Fibroblast of lung (primary cell): ENCODE measurements around the gene MEIS2. TPM values are rescaled to one million over a fixed set of nuclear protein-coding genes. Genes with fewer than 3 reads are reported as not detected.

Experiments used
- DNase-seq, 2 donors: peaks; one replicate each; pipeline versions ENCODE4 v3.0.0 to v3.0.0-alpha.2; 2010; ENCODE audit warnings: low read depth in 2 of 2
- H2AFZ ChIP-seq: 2 replicates; pipeline ENCODE4 v1.5.1; 2012; ENCODE audit warnings: low read length, control low read depth, inconsistent platforms
- H3K27ac ChIP-seq: 2 replicates; pipeline ENCODE4 v1.5.1; 2011; ENCODE audit warnings: low read length, control low read depth; ENCODE audit not compliant: insufficient read depth
- H3K27me3 ChIP-seq: 2 replicates; pipeline ENCODE4 v1.5.1; 2011; ENCODE audit warnings: mild to moderate bottlenecking, low read length; ENCODE audit not compliant: control insufficient read depth, insufficient read depth
- H3K36me3 ChIP-seq: 2 replicates; pipeline ENCODE4 v1.5.1; 2011; ENCODE audit warnings: low read length; ENCODE audit not compliant: control insufficient read depth, insufficient read depth
- H3K4me1 ChIP-seq: 2 replicates; pipeline ENCODE4 v1.5.1; 2011; ENCODE audit warnings: low read length; ENCODE audit not compliant: control insufficient read depth, insufficient read depth; ENCODE audit errors: extremely low read depth
- H3K4me2 ChIP-seq: 2 replicates; pipeline ENCODE4 v1.5.1; 2011; ENCODE audit warnings: low read length, control low read depth; ENCODE audit not compliant: insufficient read depth; ENCODE audit errors: extremely low read depth
- H3K4me3 ChIP-seq, 4 experiments: fragments of 200-600 bp in 1 of 4; sonication (generic) in 1 of 4; replicated peaks in 1 of 4; 2 replicates each; pipeline ENCODE4 v1.5.1; 2011 to 2016; ENCODE audit warnings: low read length in 4 of 4, low read depth in 3 of 4, mild to moderate bottlenecking in 3 of 4, control low read depth in 2 of 4, inconsistent platforms in 1 of 4, mixed read lengths in 1 of 4; ENCODE audit not compliant: insufficient read depth in 1 of 4; ENCODE audit errors: control extremely low read depth in 1 of 4
- H3K79me2 ChIP-seq: 2 replicates; pipeline ENCODE4 v1.5.1; 2012; ENCODE audit warnings: mild to moderate bottlenecking, low read length, inconsistent platforms; ENCODE audit not compliant: control insufficient read depth, insufficient read depth
- H3K9ac ChIP-seq: 2 replicates; pipeline ENCODE4 v1.5.1; 2011; ENCODE audit warnings: mild to moderate bottlenecking, low read length, control low read depth; ENCODE audit not compliant: insufficient read depth
- H3K9me3 ChIP-seq: 2 replicates; pipeline ENCODE4 v1.5.1; 2012; ENCODE audit warnings: low read depth, low read length; ENCODE audit not compliant: control insufficient read depth, insufficient read depth
- H4K20me1 ChIP-seq: 2 replicates; pipeline ENCODE4 v1.5.1; 2011; ENCODE audit warnings: low read length; ENCODE audit not compliant: control insufficient read depth, insufficient read depth; ENCODE audit errors: extremely low read depth
- CTCF ChIP-seq, 2 donors: IDR thresholded peaks in 1 of 2; conservative IDR thresholded peaks in 1 of 2; 1 replicate in 1 of 2; 2 replicates in 1 of 2; pipeline ENCODE4 v1.5.1; 2011 to 2012; ENCODE audit warnings: low read length in 2 of 2, control low read depth in 1 of 2, inconsistent platforms in 1 of 2, low read depth in 1 of 2, mild to moderate bottlenecking in 1 of 2
- EZH2 ChIP-seq: IDR thresholded peaks from 2 replicates; pipeline ENCODE4 v1.5.1; 2012; ENCODE audit warnings: low read length, control low read depth, mild to moderate bottlenecking; ENCODE audit errors: missing control alignments
- polyA plus RNA-seq, 2 donors: library from polyadenylated mRNA; depleted of rRNA in 1 of 2; stranded (reverse) in 1 of 2; unstranded in 1 of 2; fragments of >200 nt; gene quantifications; 2 replicates each; pipeline ENCODE4 v1.2.1, GENCODE V29; 2011 to 2012; ENCODE audit warnings: missing spikeins in 1 of 2
- total RNA-seq: library from RNA; depleted of rRNA; stranded (reverse); fragments of >200 nt; gene quantifications from 2 replicates; pipeline ENCODE4 v1.2.1, GENCODE V29; 2014

The MEIS2 gene
- total and polyA plus RNA-seq, 2 donors (not counting 1 experiment from before 2014, with no cell fraction given) = 31.0 to 37.1 TPM

DNA sequence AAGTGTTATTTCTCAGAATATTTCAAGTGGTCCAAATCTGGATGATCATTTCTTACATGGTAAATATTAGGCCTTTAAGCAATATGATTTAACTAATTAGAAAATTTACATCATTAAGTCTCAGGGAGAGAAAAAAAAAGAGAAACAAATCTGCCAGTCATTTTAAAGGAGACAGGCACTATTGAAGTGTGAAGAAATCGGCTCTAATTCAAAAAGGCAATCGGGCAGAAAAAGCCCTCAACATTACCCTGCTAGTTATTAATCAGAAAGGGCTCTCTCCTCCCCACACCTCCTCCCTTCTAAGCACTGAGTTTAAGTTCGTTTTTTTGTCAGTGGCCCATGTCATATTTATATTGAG lies 215.9 kb downstream of the MEIS2 start:
- H3K9ac ChIP-seq = no peak overlapping the region
- TF ChIP-seq EZH2 (no peak), CTCF (conservative IDR thresholded peaks at IDR 0.05 in 1 of 2, IDR thresholded peaks at IDR 0.05 in 1 of 2; ENCODE audit: low read depth in 1 of 2, low read length in 2 of 2) (no peak)
- no peak overlapping the region for H2AFZ ChIP-seq
- H3K9me3 ChIP-seq = no peaks in the 10 kb centered on the region
- peak in 1 of 2 donors; percentile 24 for DNase-seq
- H3K4me2 ChIP-seq = no peak overlapping the region
- H3K4me3 ChIP-seq = no peak overlapping the region
- no peaks in the 10 kb centered on the region for H3K79me2 ChIP-seq
- H4K20me1 ChIP-seq = no peaks in the 10 kb centered on the region
- H3K27me3 ChIP-seq = peaks cover 46% of the 10 kb centered on the region
- H3K36me3 ChIP-seq = no peaks in the 10 kb centered on the region
- H3K27ac ChIP-seq = no peak overlapping the region
- H3K4me1 ChIP-seq = peaks cover 3% of the 10 kb centered on the region

GRCh38 chr15:36883713-36884517 lies 216.4 kb downstream of the MEIS2 start:
- H3K36me3 ChIP-seq = no peaks in the 10 kb centered on the region
- H3K79me2 ChIP-seq = no peaks in the 10 kb centered on the region
- peaks cover 51% of the 10 kb centered on the region for H3K27me3 ChIP-seq
- peak; percentile 76 to 85 for TF ChIP-seq CTCF (conservative IDR thresholded peaks at IDR 0.05 in 1 of 2, IDR thresholded peaks at IDR 0.05 in 1 of 2; ENCODE audit: low read depth in 1 of 2, low read length in 2 of 2)
- peak; percentile 14 for TF ChIP-seq EZH2
- H3K4me1 ChIP-seq = peaks cover 3% of the 10 kb centered on the region
- peak overlapping the region; percentile 22 to 47 (median 30) for H3K4me3 ChIP-seq
- no peak overlapping the region for H3K27ac ChIP-seq
- H3K9ac ChIP-seq = no peak overlapping the region
- H2AFZ ChIP-seq = peak overlapping the region; percentile 53
- peak; percentile 86 to 91 for DNase-seq
- H3K4me2 ChIP-seq = peak overlapping the region; percentile 69
- no peaks in the 10 kb centered on the region for H3K9me3 ChIP-seq
- H4K20me1 ChIP-seq = no peaks in the 10 kb centered on the region

DNA sequence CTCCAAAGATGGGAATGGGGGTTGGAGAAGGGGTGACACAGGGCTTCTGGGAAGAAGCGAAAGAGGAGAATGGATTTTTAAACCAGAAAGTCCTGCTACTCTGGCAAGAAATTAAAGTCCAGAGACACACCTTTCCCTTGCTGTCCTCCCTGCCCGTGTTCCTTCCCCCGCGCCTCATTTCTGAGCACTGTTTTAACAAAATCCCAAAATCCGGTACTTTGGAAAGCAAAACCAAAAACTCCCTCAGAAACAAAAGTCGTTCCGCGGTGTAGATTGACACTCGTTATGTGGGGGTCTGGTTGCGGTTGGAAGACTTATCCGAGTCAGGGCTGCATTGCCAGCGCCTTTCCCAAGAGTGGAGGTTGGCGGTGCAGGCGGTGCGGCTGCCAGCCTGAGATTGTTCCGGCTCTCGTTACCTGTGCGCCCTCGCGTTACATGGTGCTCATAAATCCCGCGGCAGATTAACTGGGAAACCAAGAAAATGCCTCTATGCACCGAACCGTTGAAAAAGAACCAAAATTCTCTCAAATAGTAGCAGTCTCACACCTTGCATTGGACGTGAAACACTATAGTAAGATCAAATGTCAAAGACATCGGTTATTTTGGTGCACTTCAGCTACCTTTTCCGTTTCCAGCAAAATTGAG lies 217.7 kb downstream of the MEIS2 start:
- Histone ChIP-seq H3K27me3 (peaks cover 45% of the 10 kb centered on the region), H3K4me1 (peaks cover 3% of the 10 kb centered on the region), H4K20me1 (no peaks in the 10 kb centered on the region), H3K27ac (no peak overlapping the region), H3K9me3 (no peaks in the 10 kb centered on the region), H3K36me3 (no peaks in the 10 kb centered on the region), H3K79me2 (no peaks in the 10 kb centered on the region), H3K4me3 (peak overlapping the region; percentile 21 to 47 (median 30)), H2AFZ (peak overlapping the region; percentile 14), H3K4me2 (peak overlapping the region; percentile 88), H3K9ac (no peak overlapping the region)
- TF ChIP-seq EZH2 (peak; percentile 61), CTCF (conservative IDR thresholded peaks at IDR 0.05 in 1 of 2, IDR thresholded peaks at IDR 0.05 in 1 of 2; ENCODE audit: low read depth in 1 of 2, low read length in 2 of 2) (no peak)
- peak in 1 of 2 donors; percentile 25 for DNase-seq
